Measurements from ENCODE around the gene SLC35B1.

GRCh38 chr17:49745175-49746139, 37.7 kb upstream of the SLC35B1 start:
- TF ChIP-seq GATA2 (IDR thresholded peaks at IDR 0.05; ENCODE audit: low read depth, low read length) (no peak), GATA3 (IDR thresholded peaks at IDR 0.05; ENCODE audit: low read depth, low read length) (no peak)

All from SH-SY5Y (cell line).